Omental fat pad (tissue), 4 donors: ENCODE measurements around the gene KCNE3. TPM values are rescaled to one million over a fixed set of nuclear protein-coding genes. Genes with fewer than 3 reads are reported as not detected.
"Not testable (repeated sequence)": the region's sequence is repeated elsewhere in the genome, so short reads cannot be mapped to it uniquely, and the experiment has no call there.

Experiments used
- ATAC-seq: fragments of 150-250 bp; one replicate; pipeline ENCODE4 v1.9.1; 2016; ENCODE audit warnings: mild to moderate bottlenecking, moderate library complexity; ENCODE audit not compliant: low FRiP score
- DNase-seq: peaks from one replicate; pipeline ENCODE4 v3.0.0-alpha.2; 2019; ENCODE audit warnings: low spot score
- CTCF ChIP-seq, 3 donors: fragments of 450-650 bp; IDR thresholded peaks; one replicate each; pipeline ENCODE4 v1.5.1; 2016 to 2017; ENCODE audit warnings: antibody characterized with exemption in 3 of 3, mild to moderate bottlenecking in 3 of 3, moderate library complexity in 2 of 3
- total RNA-seq, 4 donors: library from RNA; depleted of rRNA; stranded (reverse); fragments of >200 nt; gene quantifications; one replicate each; pipeline ENCODE4 v1.1.0, GENCODE V29; 2016

Gene KCNE3
- total RNA-seq, 4 donors from 2014 or later: 8.9 to 18.1 (median 11.0) TPM

DNA sequence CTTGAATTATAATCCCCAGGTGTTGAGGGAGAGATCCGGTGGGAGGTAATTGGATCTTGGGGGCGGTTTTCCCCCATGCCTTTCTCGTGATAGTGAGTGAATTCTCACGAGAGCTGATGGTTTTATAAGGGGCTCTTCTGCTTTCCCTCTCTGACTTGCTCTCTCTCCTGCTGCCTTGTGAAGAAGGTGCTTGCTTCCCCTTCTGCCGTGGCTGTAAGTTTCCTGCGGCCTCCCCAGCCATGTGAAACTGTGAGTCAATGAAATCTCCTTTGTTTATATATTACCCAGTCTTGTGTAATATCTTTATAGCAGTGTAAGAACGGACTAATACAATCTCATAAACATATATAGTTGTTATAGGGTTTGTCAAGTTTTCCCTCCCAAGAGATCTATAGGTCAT is 32.8 kb downstream of the KCNE3 start:
- ATAC-seq: no peak

GRCh38 chr11:74429205-74429604 is 38.1 kb downstream of the KCNE3 start:
- DNase-seq: no peak
- no peak for TF ChIP-seq CTCF (IDR thresholded peaks at IDR 0.05)
- no peak for ATAC-seq

More for the DNA sequence above, 32.8 kb downstream of the KCNE3 start:
- TF ChIP-seq CTCF (IDR thresholded peaks at IDR 0.05): no peak
- DNase-seq: no peak

- no peak for TF ChIP-seq CTCF (IDR thresholded peaks at IDR 0.05)
- no peak for DNase-seq
- no peak for ATAC-seq
These were observed 39.9 kb downstream of the KCNE3 start for GRCh38 chr11:74427384-74427886.

DNA sequence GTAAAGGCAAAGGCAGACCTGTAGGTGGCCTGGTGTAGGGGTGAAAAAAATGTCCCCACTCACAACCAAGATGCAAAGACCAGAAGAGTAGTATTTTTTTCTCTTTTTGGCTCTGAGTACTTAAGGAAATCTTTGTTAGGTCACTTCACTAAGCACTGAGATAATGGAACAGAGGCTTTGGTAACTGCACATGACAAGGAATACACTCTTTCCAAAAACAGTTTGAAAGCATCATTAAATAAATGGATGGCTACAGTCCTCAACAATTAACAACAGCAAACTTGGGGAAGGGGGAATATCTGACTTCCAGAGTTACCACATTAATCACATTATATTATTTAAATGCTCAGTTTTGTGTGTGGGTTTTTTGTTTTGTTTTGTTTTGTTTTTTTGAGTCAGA is 42.2 kb downstream of the KCNE3 start:
- TF ChIP-seq CTCF (IDR thresholded peaks at IDR 0.05): no peak
- DNase-seq (no peak), ATAC-seq (no peak)

DNA sequence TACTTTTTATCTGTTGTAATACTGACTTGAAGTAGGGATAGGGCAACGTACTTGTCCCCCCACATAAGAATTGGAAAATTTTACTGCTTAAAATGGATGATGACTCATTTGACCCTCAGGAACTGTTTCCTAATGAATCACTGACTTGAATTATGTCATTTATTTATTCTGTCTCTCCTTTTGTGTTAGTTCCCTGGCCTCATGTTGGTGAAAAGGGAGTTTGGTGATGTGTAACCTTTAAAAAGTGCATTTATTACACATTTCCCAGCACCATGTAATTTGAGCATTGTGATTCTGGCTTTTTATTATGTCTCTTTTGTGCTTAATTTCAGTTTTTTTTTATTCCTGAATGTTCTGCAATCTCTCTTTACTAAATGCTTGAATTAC is 48.8 kb downstream of the KCNE3 start:
- DNase-seq (no peak), ATAC-seq (peak; percentile 83)
- TF ChIP-seq CTCF (IDR thresholded peaks at IDR 0.05): no peak

GRCh38 chr11:74417860-74418508 is 49.4 kb downstream of the KCNE3 start:
- ATAC-seq (peak; percentile 51), DNase-seq (no peak)
- TF ChIP-seq CTCF (IDR thresholded peaks at IDR 0.05): no peak

GRCh38 chr11:74417379-74417804 is 50.0 kb downstream of the KCNE3 start:
- no peak for TF ChIP-seq CTCF (IDR thresholded peaks at IDR 0.05)
- no peak for DNase-seq
- no peak for ATAC-seq

DNA sequence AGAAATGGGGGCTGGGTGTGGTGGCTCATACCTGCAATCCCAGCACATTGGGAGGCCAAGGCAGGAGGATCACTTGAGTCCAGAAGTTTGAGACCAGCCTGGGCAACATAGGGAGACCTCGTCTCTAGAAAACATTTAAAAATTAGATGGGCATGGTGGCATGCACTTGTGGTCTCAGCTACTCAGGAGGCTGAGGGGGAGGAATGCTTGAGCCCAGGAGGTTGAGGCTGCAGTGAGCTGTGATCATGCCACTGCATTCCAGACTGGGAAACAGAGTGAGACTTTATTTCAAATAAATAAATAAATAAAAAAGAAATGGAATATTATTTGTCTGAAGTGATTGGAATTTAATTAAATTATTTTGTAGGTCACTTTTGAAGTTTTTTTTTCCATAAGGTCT is 50.4 kb downstream of the KCNE3 start:
- ATAC-seq, DNase-seq: not testable (repeated sequence)
